Activated naive CD8-positive, alpha-beta T cell treated with anti-CD3 and anti-CD28 coated beads, Interleukin-2, amount 50 U/mL, for 24 hours (primary cell): ENCODE results near the gene COG1.
A peak's percentile ranks its signal among the peaks of the same experiment; 100 is the strongest.

Experiments used
- ATAC-seq: fragments of 150-1000 bp; cut with Tn5 transposase; one replicate; pipeline ENCODE4 v1.10.0; 2021
- DNase-seq: peaks from one replicate; pipeline ENCODE4 v3.0.0; 2021
- H3K27ac Mint-ChIP-seq: one replicate; pipeline ENCODE4 v1.8.0; 2021; ENCODE audit warnings: mild to moderate bottlenecking, mixed read lengths
- H3K27me3 Mint-ChIP-seq: one replicate; pipeline ENCODE4 v1.8.0; 2021; ENCODE audit warnings: mixed read lengths
- H3K36me3 Mint-ChIP-seq: one replicate; pipeline ENCODE4 v1.8.0; 2021; ENCODE audit warnings: low read depth, mixed read lengths
- H3K4me1 Mint-ChIP-seq: one replicate; pipeline ENCODE4 v1.8.0; 2021; ENCODE audit warnings: mixed read lengths
- H3K4me3 Mint-ChIP-seq: one replicate; pipeline ENCODE4 v1.8.0; 2021; ENCODE audit warnings: mild to moderate bottlenecking, moderate library complexity, mixed read lengths
- H3K9me3 Mint-ChIP-seq: one replicate; pipeline ENCODE4 v1.8.0; 2021; ENCODE audit warnings: mixed read lengths

Gene COG1

DNA sequence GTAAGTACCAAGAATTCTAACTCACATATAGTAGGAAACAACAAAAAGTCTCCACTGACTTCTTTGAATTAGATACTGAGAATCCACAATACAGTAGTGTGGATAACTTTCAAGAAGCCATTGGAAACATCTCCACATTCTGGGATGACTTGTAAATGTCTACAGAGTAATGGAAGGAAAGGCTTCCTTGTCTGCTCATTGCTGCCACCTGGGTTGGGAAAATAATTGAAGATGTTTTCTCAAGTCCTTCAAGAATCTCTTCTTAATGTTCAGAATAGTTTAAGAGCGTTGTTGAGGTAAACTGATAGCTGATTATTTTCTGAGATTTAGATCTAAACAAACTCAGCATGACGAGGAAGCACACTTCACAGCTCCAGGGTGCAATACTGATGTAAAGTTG lies 54.9 kb downstream of the COG1 start:
- Mint-ChIP-seq H3K27ac (no peak overlapping the region), H3K4me3 (no peak overlapping the region), H3K4me1 (no peaks in the 10 kb centered on the region), H3K27me3 (no peaks in the 10 kb centered on the region), H3K9me3 (no peaks in the 10 kb centered on the region), H3K36me3 (peaks cover 6% of the 10 kb centered on the region)
- no peak for ATAC-seq
- DNase-seq = no peak

DNA sequence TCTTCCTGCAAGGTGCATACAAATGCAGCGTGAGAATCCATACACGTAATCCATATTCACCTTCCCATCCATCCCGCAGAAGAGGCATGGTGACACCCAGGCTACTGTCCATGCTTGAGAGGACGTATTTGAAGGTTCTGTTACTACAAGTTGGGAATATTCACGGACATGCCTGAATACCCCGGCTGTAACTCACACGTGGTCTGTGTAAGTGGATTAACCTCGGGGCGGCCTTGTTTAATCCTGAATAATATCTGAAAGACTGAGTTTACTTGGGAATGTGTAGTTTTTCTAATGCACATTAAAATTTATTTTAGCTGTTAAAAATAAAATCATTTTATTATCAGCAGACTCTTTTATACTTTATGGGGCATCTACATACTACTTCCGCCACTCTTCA lies 55.7 kb downstream of the COG1 start:
- ATAC-seq = no peak

DNA sequence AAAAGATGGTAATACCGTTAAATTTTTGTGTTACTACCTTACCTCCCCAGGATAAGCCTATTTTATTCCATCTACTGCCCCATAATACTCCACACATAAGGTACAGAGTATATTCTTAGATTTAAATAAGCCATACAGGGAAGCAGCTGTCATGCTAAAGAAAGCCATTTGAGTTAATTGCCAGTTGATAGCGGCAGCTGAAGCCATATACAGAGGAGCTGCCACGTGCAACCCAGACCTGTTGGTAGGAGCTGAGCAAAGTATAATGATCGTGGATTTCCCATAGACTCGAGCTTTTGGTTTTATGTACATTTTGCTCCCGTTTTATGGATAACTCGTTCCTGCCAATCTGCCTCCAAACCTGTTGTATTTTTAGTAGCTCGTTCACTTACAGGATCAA lies 56.8 kb downstream of the COG1 start:
- Mint-ChIP-seq H3K36me3 (peaks cover 3% of the 10 kb centered on the region), H3K4me3 (no peak overlapping the region), H3K27ac (no peak overlapping the region), H3K27me3 (no peaks in the 10 kb centered on the region), H3K4me1 (no peaks in the 10 kb centered on the region), H3K9me3 (no peaks in the 10 kb centered on the region)
- ATAC-seq (no peak), DNase-seq (no peak)

More for the DNA sequence above, 55.7 kb downstream of the COG1 start:
- Mint-ChIP-seq H3K27me3 (no peaks in the 10 kb centered on the region), H3K9me3 (no peaks in the 10 kb centered on the region), H3K4me1 (no peaks in the 10 kb centered on the region), H3K27ac (no peak overlapping the region), H3K36me3 (peaks cover 6% of the 10 kb centered on the region), H3K4me3 (no peak overlapping the region)
- no peak for DNase-seq

DNA sequence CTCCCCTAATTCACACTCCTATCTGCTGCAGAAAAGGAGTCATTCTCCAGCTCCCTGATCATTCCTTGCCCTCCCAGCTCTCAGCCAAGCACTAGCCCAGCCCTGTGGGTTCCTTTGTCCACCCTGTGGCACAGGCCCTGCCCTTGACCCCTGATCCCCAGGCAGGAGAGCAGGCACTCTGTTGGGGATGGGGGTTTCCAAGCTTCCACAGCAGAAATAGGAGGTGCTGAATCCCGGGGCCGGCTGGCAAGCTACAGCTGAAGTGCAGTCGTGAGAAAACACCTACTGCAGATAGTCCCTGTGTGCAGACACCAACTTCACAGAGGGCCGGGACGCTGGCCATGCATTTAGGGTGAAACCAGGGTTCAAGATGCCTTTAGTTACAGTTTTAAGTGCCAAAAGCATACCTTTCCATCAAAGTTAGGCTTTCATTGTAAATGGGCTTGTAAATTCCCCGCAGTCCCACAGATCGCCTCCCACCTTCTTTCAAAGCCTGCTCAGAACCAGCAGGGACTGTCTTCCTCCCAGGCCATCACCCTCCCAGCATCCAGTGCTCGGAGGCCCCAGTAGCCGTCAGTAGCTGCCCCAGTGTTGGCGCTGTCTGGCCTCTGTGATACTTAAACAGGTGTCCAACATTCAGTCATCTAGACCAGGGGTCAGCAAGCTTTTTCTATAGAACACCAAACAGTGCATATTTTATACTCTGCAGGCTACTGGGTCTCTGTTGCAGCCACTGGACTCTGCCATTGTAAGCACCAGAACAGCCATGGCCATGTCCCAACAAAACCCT lies 58.2 kb downstream of the COG1 start:
- no peak overlapping the region for H3K27ac Mint-ChIP-seq
- H3K9me3 Mint-ChIP-seq = no peaks in the 10 kb centered on the region
- no peak for ATAC-seq

DNA sequence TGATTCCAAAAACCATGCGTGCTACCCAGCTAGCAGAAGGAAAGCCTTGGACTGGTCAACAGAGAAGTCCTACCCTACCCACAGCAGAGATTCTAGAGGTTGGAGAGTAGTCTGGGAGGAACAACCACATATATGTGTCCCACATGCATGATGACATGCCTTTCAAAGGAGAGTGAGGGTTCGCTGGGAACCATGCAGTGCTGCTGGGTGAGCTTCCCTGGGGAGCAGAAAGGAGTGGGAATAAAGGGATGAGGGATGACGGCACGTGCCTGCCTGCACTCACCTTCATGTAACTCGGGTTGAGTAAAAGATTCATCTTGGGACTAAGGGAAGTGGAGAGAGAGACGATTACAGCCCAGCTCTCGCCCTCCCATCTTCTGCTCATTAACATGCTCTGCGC lies 59.0 kb downstream of the COG1 start:
- Mint-ChIP-seq H3K9me3 (no peaks in the 10 kb centered on the region), H3K4me3 (no peak overlapping the region), H3K36me3 (peaks cover 3% of the 10 kb centered on the region), H3K4me1 (no peaks in the 10 kb centered on the region), H3K27ac (no peak overlapping the region), H3K27me3 (peaks cover 5% of the 10 kb centered on the region)
- DNase-seq (no peak), ATAC-seq (no peak)

More for the DNA sequence above, 58.2 kb downstream of the COG1 start:
- no peaks in the 10 kb centered on the region for H3K4me1 Mint-ChIP-seq
- H3K27me3 Mint-ChIP-seq = peaks cover 5% of the 10 kb centered on the region
- peaks cover 3% of the 10 kb centered on the region for H3K36me3 Mint-ChIP-seq
- no peak for DNase-seq
- no peak overlapping the region for H3K4me3 Mint-ChIP-seq

DNA sequence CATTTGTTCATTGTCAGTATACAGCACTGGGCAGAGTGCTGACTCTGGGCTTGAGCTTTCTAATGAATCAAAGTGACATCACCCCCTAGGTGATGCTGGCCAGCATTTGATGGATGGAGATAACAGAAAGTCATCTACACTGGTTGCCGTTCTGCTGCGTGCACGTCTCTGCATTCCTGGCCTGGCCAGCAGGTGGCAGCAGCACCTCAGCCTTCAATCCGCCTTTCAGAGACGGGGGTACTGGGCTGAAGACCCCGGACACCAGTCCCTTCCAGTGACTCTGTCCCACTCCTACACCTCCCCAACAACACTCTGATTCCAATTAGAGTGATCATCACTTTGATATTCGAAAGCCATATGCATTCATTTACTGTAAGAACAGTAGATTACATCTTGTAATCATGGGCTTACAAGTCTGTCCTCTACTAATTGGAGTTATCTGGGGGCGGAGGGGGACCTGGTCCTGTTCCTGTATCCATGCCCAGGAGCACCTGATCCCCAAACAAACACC lies 62.9 kb downstream of the COG1 start:
- Mint-ChIP-seq H3K36me3 (no peaks in the 10 kb centered on the region), H3K4me1 (no peaks in the 10 kb centered on the region), H3K9me3 (no peaks in the 10 kb centered on the region), H3K4me3 (no peak overlapping the region), H3K27me3 (peaks cover 5% of the 10 kb centered on the region), H3K27ac (no peak overlapping the region)
- peak; percentile 82 for ATAC-seq
- DNase-seq = peak; percentile 65

DNA sequence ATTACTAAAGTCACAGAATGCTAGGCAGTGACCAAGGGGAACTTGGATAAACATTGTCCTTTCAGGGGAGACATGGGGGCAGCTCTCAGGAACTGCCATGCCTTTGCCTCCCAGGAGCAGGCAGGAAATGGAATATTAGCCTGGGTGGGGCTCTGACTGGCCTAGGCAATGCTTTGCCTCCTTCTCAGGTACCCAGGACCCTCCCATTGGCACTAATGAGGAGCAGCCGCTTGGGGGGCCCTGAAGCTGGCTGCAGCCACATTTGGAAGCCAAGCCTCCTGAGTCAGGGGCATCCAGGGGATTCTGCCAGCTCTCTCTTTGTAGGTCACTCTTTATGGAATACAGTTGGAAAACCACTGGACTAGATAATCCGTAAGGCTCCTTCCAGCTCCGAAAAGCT lies 63.4 kb downstream of the COG1 start:
- H3K27ac Mint-ChIP-seq = no peak overlapping the region
- peaks cover 5% of the 10 kb centered on the region for H3K27me3 Mint-ChIP-seq
- H3K4me3 Mint-ChIP-seq = no peak overlapping the region
- no peak for DNase-seq
- H3K9me3 Mint-ChIP-seq = no peaks in the 10 kb centered on the region
- H3K4me1 Mint-ChIP-seq = no peaks in the 10 kb centered on the region
- ATAC-seq = no peak
- no peaks in the 10 kb centered on the region for H3K36me3 Mint-ChIP-seq

DNA sequence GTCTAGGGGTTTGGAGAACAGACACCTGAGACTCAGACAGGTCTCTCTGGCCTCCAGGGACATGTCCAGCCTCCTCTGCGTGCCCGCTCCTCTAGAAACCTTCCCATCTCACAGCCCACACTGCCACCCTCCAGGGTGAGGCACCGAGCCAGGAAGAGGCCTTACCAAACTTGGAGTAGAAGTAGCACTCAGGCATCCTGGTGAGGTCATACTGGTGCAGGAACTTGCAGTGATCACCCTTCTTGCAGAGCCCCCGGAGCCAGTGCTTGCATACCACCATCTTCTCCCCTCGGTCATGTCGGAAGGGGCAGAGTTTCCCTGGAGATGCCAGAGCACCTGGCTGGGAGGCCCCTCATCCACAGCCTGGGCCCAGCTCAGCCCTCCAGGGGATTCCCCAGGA lies 64.7 kb downstream of the COG1 start:
- no peak for ATAC-seq
- no peaks in the 10 kb centered on the region for H3K9me3 Mint-ChIP-seq
- no peak for DNase-seq
- no peaks in the 10 kb centered on the region for H3K4me1 Mint-ChIP-seq
- peaks cover 5% of the 10 kb centered on the region for H3K27me3 Mint-ChIP-seq
- H3K27ac Mint-ChIP-seq = no peak overlapping the region
- no peaks in the 10 kb centered on the region for H3K36me3 Mint-ChIP-seq
- no peak overlapping the region for H3K4me3 Mint-ChIP-seq
